GM12878 (cell line): Measurements from ENCODE around the gene HMGB4. TPM values are rescaled to one million over a fixed set of nuclear protein-coding genes. Genes with fewer than 3 reads are reported as not detected.

Experiments
- ATAC-seq: fragments of 200-7000 bp; cut with Tn5 transposase; 3 replicates; pipeline ENCODE4 v1.9.1; 2020; ENCODE audit warnings: mild to moderate bottlenecking, moderate library complexity
- BruUV-seq: library from RNA; stranded (reverse); fragments of 400-500 nt; replicated peaks from 2 replicates; lab custom pipeline; 2021; lab: Mats Ljungman, UMichigan
- CTCF ChIA-PET: fragments of 300-600 bp; sonication (Branson Sonifier 250); formaldehyde crosslinking; extraction: SDS; loops from one replicate; lab custom pipeline; 2021; ENCODE audit warnings: inconsistent platforms; lab: Yijun Ruan, JAX
- POLR2A ChIA-PET: fragments of 350-600 bp; formaldehyde crosslinking; extraction: SDS; loops from one replicate; lab custom pipeline; 2021; ENCODE audit warnings: inconsistent platforms; lab: Charles Lee
- RAD21 ChIA-PET: fragments of 300-600 bp; sonication (Branson Sonifier 250); formaldehyde crosslinking; loops from one replicate; lab custom pipeline; 2023; ENCODE audit warnings: antibody characterized with exemption; ENCODE audit not compliant: unreplicated experiment; lab: Charles Lee
- SMC1A ChIA-PET: fragments of 300-600 bp; sonication (Branson Sonifier 250); formaldehyde crosslinking; loops from one replicate; lab custom pipeline; 2023; ENCODE audit not compliant: unreplicated experiment, uncharacterized antibody; lab: Charles Lee
- DNase-seq: peaks from one replicate; pipeline ENCODE4 v3.0.0-alpha.2; 2011; ENCODE audit warnings: low read depth, low spot score
- FAIRE-seq: peaks from 3 replicates; lab custom pipeline; 2011; peaks lifted over from hg19 to GRCh38; lab: Jason Lieb, UNC
- H2AFZ ChIP-seq: 2 replicates; pipeline ENCODE4 v1.6.0; 2011; ENCODE audit warnings: low read depth, low read length, control low read depth; ENCODE audit not compliant: control insufficient read depth
- H3K27ac ChIP-seq: 2 replicates; pipeline ENCODE4 v1.5.1; 2011; ENCODE audit warnings: control low read depth; ENCODE audit not compliant: control insufficient read depth, insufficient read depth
- H3K27me3 ChIP-seq, 2 experiments: replicated peaks in 1 of 2; 2 replicates each; pipeline versions ENCODE4 v1.6.0 to v1.6.1; 2011; ENCODE audit warnings: low read length in 1 of 2; ENCODE audit not compliant: control insufficient read depth in 2 of 2, insufficient read depth in 2 of 2
- H3K36me3 ChIP-seq, 2 experiments: 2 replicates each; pipeline ENCODE4 v1.5.1; 2011; ENCODE audit warnings: low read length in 1 of 2; ENCODE audit not compliant: control insufficient read depth in 2 of 2, insufficient read depth in 2 of 2
- H3K4me1 ChIP-seq: 2 replicates; pipeline ENCODE4 v1.6.1; 2011; ENCODE audit warnings: mild to moderate bottlenecking, low read length, moderate library complexity, mixed read lengths; ENCODE audit not compliant: control insufficient read depth, insufficient read depth
- H3K4me2 ChIP-seq: 2 replicates; pipeline ENCODE4 v1.6.0; 2011; ENCODE audit warnings: control low read depth; ENCODE audit not compliant: control insufficient read depth, insufficient read depth
- H3K4me3 ChIP-seq: fragments of 200-600 bp; sonication (generic); 2 replicates; pipeline ENCODE4 v1.5.1; 2016
- H3K79me2 ChIP-seq: 2 replicates; pipeline ENCODE4 v1.6.0; 2011; ENCODE audit warnings: low read length; ENCODE audit not compliant: control insufficient read depth, insufficient read depth
- H3K9ac ChIP-seq: 2 replicates; pipeline ENCODE4 v1.8.0; 2011; ENCODE audit warnings: low read length, control low read depth, mixed read lengths; ENCODE audit not compliant: control insufficient read depth, insufficient read depth
- H3K9me3 ChIP-seq: replicated peaks from 3 replicates; pipeline ENCODE4 v1.5.1; 2011; ENCODE audit warnings: mild to moderate bottlenecking, low read length; ENCODE audit not compliant: control insufficient read depth, insufficient read depth
- H4K20me1 ChIP-seq: 2 replicates; pipeline ENCODE4 v1.6.0; 2011; ENCODE audit not compliant: control insufficient read depth, insufficient read depth
- ATF7 ChIP-seq: fragments of 450-650 bp; IDR thresholded peaks from 2 replicates; pipeline ENCODE4 v1.6.1; 2016; ENCODE audit warnings: low read depth, mild to moderate bottlenecking
- CHD1 ChIP-seq: IDR thresholded peaks from 2 replicates; pipeline ENCODE4 v1.6.1; 2012; ENCODE audit warnings: low read depth, low read length, improper control_type of control experiment
- CTCF ChIP-seq, 3 experiments: IDR thresholded peaks in 2 of 3; conservative IDR thresholded peaks in 1 of 3; 2 replicates each; pipeline ENCODE4 v1.5.1; 2011; ENCODE audit warnings: low read depth in 3 of 3, low read length in 3 of 3, mild to moderate bottlenecking in 3 of 3, control low read depth in 2 of 3, moderate library complexity in 2 of 3, inconsistent platforms in 1 of 3, mixed read lengths in 1 of 3; ENCODE audit not compliant: control insufficient read depth in 2 of 3, insufficient read depth in 1 of 3; ENCODE audit errors: extremely low read depth in 1 of 3
- FOXM1 ChIP-seq: IDR thresholded peaks from 2 replicates; pipeline ENCODE4 v1.6.1; 2012; ENCODE audit warnings: low read depth, mild to moderate bottlenecking, inconsistent platforms, low read length, moderate library complexity
- IRF4 ChIP-seq: IDR thresholded peaks from 2 replicates; pipeline ENCODE4 v1.6.1; 2011; ENCODE audit warnings: low read depth, low read length
- MYC ChIP-seq: IDR thresholded peaks from 2 replicates; pipeline ENCODE4 v1.6.1; 2011; ENCODE audit warnings: mild to moderate bottlenecking, low read length, moderate library complexity, inconsistent platforms; ENCODE audit not compliant: insufficient read depth, insufficient replicate concordance, insufficient read length, severe bottlenecking
- NR2F1 ChIP-seq: fragments of 450-650 bp; conservative IDR thresholded peaks from 2 replicates; pipeline ENCODE4 v1.6.1; 2017; ENCODE audit warnings: mild to moderate bottlenecking
- RB1 ChIP-seq: fragments of 450-650 bp; formaldehyde crosslinking; IDR thresholded peaks from 2 replicates; pipeline ENCODE4 v1.6.1; 2017; ENCODE audit warnings: mild to moderate bottlenecking, borderline replicate concordance
- RFX5 ChIP-seq: IDR thresholded peaks from 2 replicates; pipeline ENCODE4 v1.6.1; 2011; ENCODE audit warnings: low read depth, low read length, improper control_type of control experiment
- SRF ChIP-seq, 2 experiments: IDR thresholded peaks; 2 replicates each; pipeline ENCODE4 v1.6.1; 2011; ENCODE audit warnings: low read depth in 2 of 2, low read length in 2 of 2, mild to moderate bottlenecking in 1 of 2, moderate library complexity in 1 of 2
- TARDBP ChIP-seq: IDR thresholded peaks from 2 replicates; pipeline ENCODE4 v1.6.1; 2016; ENCODE audit warnings: borderline replicate concordance
- TCF3 ChIP-seq: IDR thresholded peaks from 2 replicates; pipeline ENCODE4 v1.6.1; 2012; ENCODE audit warnings: low read depth, mild to moderate bottlenecking, low read length, borderline replicate concordance; ENCODE audit not compliant: insufficient read depth
- WRNIP1 ChIP-seq: IDR thresholded peaks from 2 replicates; pipeline ENCODE4 v1.6.1; 2011; ENCODE audit warnings: low read depth, low read length, improper control_type of control experiment, borderline replicate concordance
- WGBS: methylation state at CpG from one replicate; pipeline ENCODE4 v1.1.6; 2016; ENCODE audit warnings: low lambda C conversion rate; ENCODE audit not compliant: insufficient replicate concordance, insufficient coverage; ENCODE audit errors: missing lambda C conversion rate; 5-methylcytosine and 5-hydroxymethylcytosine counted together
- in situ Hi-C: fragments of 300-500 bp; cut with MboI; formaldehyde crosslinking; loops from 9 replicates; pipeline ENCODE4 v1.14.3; 2018; ENCODE audit warnings: mixed read lengths
- intact Hi-C: fragments of 100-400 bp; cut with micrococcal nuclease; formaldehyde crosslinking; loops from one replicate; pipeline ENCODE4 v1.14.2; 2022; ENCODE audit not compliant: unreplicated experiment
- polyA plus RNA-seq, 11 experiments: library from polyadenylated mRNA; depleted of rRNA in 4 of 11; unstranded in 6 of 11; stranded (reverse) in 5 of 11; fragments of >200 nt; fragmentation: Nextera tagmentation in 4 of 11; fragmentation: Illumina TruSeq in 1 of 11; extraction: Ambion mirVana in 4 of 11; extraction: Trizol in 1 of 11; gene quantifications; 1 replicate in 1 of 11; 2 replicates in 10 of 11; pipeline versions ENCODE4 v1.2.1 to v1.2.3, GENCODE V29; 2011 to 2016; ENCODE audit warnings: inconsistent platforms in 2 of 11, missing spikeins in 2 of 11, low read depth in 1 of 11
- total RNA-seq, 4 experiments: library from RNA; depleted of rRNA in 3 of 4; stranded (reverse); fragments of >200 nt in 3 of 4; fragmentation: Illumina TruSeq in 1 of 4; extraction: Trizol in 1 of 4; gene quantifications; 2 replicates each; pipeline versions ENCODE4 v1.2.1 to v1.2.3, GENCODE V29; 2013 to 2021
- TF ChIP-seq, protein P1 (sequence below): IDR thresholded peaks from 2 replicates; pipeline ENCODE4 v1.6.1; 2011; ENCODE audit warnings: borderline replicate concordance, low read depth, mild to moderate bottlenecking, moderate library complexity, mixed read lengths, low read length; ENCODE audit not compliant: insufficient read depth; ENCODE audit errors: extremely low read length
- TF ChIP-seq, protein P2 (sequence below): fragments of 450-650 bp; IDR thresholded peaks from 2 replicates; pipeline ENCODE4 v1.6.1; 2017; ENCODE audit warnings: borderline replicate concordance

HMGB4 gene
- total and polyA plus RNA-seq, 10 of the 15 experiments (the other 5 are each of a cell fraction or from before 2014, with no cell fraction given) = not detected

DNA sequence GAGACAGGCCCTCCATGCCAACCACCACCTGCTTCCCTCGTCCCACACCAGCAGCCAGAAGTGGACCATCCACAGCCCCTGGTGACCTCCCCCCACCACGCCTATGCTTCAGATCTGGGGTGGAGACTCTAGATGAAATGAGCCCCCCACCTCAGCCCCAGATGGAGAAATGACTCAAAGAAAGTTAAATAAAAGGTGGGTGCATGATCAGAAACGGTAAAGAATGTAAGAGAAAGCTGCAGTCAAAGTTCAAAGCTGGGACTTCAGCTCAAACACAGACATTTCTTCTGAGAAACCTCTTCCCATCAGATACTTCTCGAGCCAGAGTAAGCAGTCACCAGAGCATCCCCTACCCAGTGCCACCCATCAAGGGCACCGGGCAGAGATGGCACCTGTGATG lies 43.1 kb upstream of the HMGB4 start:
- SMC1A ChIA-PET = no interaction called here
- no peak for ATAC-seq
- TF ChIP-seq NR2F1 (no peak), SRF (IDR thresholded peaks at IDR 0.05; ENCODE audit: low read depth in 2 of 2, low read length in 2 of 2) (no peak), RB1 (no peak), TCF3 (no peak), CHD1 (no peak), IRF4 (no peak), RFX5 (no peak), TARDBP (no peak), MYC (no peak), WRNIP1 (no peak), ATF7 (no peak), CTCF (IDR thresholded peaks at IDR 0.05 in 2 of 3, conservative IDR thresholded peaks at IDR 0.05 in 1 of 3; ENCODE audit: control insufficient read depth in 2 of 3, extremely low read depth in 1 of 3, insufficient read depth in 1 of 3, low read depth in 3 of 3, low read length in 3 of 3) (no peak), FOXM1 (no peak)
- TF ChIP-seq, protein P1, sequence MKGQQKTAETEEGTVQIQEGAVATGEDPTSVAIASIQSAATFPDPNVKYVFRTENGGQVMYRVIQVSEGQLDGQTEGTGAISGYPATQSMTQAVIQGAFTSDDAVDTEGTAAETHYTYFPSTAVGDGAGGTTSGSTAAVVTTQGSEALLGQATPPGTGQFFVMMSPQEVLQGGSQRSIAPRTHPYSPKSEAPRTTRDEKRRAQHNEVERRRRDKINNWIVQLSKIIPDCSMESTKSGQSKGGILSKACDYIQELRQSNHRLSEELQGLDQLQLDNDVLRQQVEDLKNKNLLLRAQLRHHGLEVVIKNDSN = no peak
- TF ChIP-seq, protein P2, sequence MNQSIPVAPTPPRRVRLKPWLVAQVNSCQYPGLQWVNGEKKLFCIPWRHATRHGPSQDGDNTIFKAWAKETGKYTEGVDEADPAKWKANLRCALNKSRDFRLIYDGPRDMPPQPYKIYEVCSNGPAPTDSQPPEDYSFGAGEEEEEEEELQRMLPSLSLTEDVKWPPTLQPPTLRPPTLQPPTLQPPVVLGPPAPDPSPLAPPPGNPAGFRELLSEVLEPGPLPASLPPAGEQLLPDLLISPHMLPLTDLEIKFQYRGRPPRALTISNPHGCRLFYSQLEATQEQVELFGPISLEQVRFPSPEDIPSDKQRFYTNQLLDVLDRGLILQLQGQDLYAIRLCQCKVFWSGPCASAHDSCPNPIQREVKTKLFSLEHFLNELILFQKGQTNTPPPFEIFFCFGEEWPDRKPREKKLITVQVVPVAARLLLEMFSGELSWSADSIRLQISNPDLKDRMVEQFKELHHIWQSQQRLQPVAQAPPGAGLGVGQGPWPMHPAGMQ = no peak
- TF ChIP-seq, all 136 proteins: peak for 0
- Histone ChIP-seq H3K9ac (no peak overlapping the region), H4K20me1 (no peaks in the 10 kb centered on the region), H3K9me3 (no peaks in the 10 kb centered on the region), H3K4me2 (no peak overlapping the region), H2AFZ (no peak overlapping the region), H3K4me3 (no peak overlapping the region), H3K79me2 (no peaks in the 10 kb centered on the region), H3K4me1 (no peaks in the 10 kb centered on the region), H3K27ac (no peak overlapping the region), H3K36me3 (no peaks in the 10 kb centered on the region), H3K27me3 (no peaks in the 10 kb centered on the region; a peak in 1 of 4 replicates)
- FAIRE-seq (no peak), DNase-seq (no peak)
- BruUV-seq = no TSS peak
- POLR2A ChIA-PET = interaction anchor here (0.6 kb wide), 1 partner anchor 444 kb away, joined by 7 read pairs; no protein-coding TSS in a partner anchor
- in situ Hi-C loops (no loop called here), intact Hi-C loops (no loop called here)
- 0% methylated on average over 5 of the region's 5 CpGs for WGBS
- RAD21 ChIA-PET = no interaction called here
- CTCF ChIA-PET = no interaction called here
